SK-N-MC (cell line): Measurements from ENCODE around the gene SCGB3A1.
A peak's percentile ranks its signal among the peaks of the same experiment; 100 is the strongest.

Experiments used
- DNase-seq: peaks from one replicate; pipeline ENCODE4 v3.0.0-alpha.2; 2011; ENCODE audit warnings: low read depth, low spot score
- H3K27ac ChIP-seq: fragments of 200-600 bp; sonication (generic); 2 replicates; pipeline ENCODE4 v1.5.1; 2016; ENCODE audit warnings: mixed run types
- H3K36me3 ChIP-seq: fragments of 200-600 bp; sonication (generic); 2 replicates; pipeline ENCODE4 v1.6.1; 2017; ENCODE audit warnings: antibody characterized with exemption, low read length, mixed read lengths; ENCODE audit not compliant: insufficient read depth
- H3K4me3 ChIP-seq: fragments of 200-600 bp; sonication (generic); 2 replicates; pipeline ENCODE4 v1.5.1; 2016
- H3K9ac ChIP-seq: fragments of 200-600 bp; sonication (generic); 2 replicates; pipeline ENCODE4 v1.8.0; 2017; ENCODE audit warnings: mixed run types, mixed read lengths; ENCODE audit not compliant: insufficient read length
- H3K9me3 ChIP-seq: fragments of 200-600 bp; sonication (generic); 2 replicates; pipeline ENCODE4 v1.6.1; 2017; ENCODE audit warnings: low read depth, mild to moderate bottlenecking, antibody characterized with exemption, low read length, moderate library complexity, mixed read lengths
- EZH2 ChIP-seq: fragments of 200-600 bp; sonication (generic); IDR thresholded peaks from one replicate; pipeline ENCODE4 v1.6.1; 2017; ENCODE audit warnings: antibody characterized with exemption
- FOXP2 ChIP-seq: optimal IDR thresholded peaks from 2 replicates; pipeline ENCODE3; 2011; ENCODE audit warnings: mild to moderate bottlenecking, moderate library complexity; ENCODE audit not compliant: insufficient read depth; ENCODE audit errors: extremely low read length, control extremely low read depth
- POLR2AphosphoS5 ChIP-seq: IDR thresholded peaks from 2 replicates; pipeline ENCODE4 v1.6.1; 2012; ENCODE audit warnings: mild to moderate bottlenecking, low read depth, low read length, borderline replicate concordance

SCGB3A1 gene

DNA sequence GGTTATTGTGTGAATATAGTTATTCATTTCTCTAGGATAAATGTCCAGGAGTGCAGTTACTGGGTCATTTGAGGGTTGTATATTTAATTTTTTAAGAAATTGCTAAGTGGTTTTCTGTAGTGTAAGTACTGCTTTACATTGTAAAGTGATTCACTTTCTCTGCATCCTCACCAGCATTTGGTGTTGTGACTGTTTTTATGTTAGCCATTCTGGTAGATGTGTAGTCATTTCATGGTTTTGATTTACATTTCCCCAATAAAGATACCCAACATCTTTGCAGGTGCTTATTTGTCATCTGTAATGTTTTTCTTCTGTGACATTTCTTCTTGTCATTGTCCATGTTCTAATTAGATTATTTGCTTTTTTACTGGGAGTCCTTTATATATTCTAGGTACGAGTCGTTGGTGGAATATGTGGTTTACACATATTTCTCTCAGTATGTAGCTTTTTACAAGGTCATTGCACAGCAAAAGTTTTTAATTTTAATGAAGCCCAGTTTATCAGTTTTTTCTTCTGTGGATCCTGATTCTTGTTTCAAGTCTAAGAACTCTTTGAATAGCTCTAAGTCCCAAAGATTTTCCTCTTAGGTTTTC is 34.0 kb downstream of the SCGB3A1 start:
- Histone ChIP-seq H3K27ac (no peak overlapping the region), H3K4me3 (no peak overlapping the region), H3K36me3 (peaks cover 77% of the 10 kb centered on the region), H3K9ac (no peak overlapping the region), H3K9me3 (no peaks in the 10 kb centered on the region)
- no peak for TF ChIP-seq EZH2
- TF ChIP-seq POLR2AphosphoS5: no peak
- TF ChIP-seq FOXP2: no peak
- DNase-seq: no peak

- Histone ChIP-seq H3K27ac (no peak overlapping the region), H3K36me3 (peaks cover 77% of the 10 kb centered on the region), H3K9me3 (no peaks in the 10 kb centered on the region), H3K4me3 (no peak overlapping the region), H3K9ac (no peak overlapping the region)
- TF ChIP-seq FOXP2: no peak
- no peak for TF ChIP-seq POLR2AphosphoS5
- no peak for TF ChIP-seq EZH2
- no peak for DNase-seq
Observed at GRCh38 chr5:180555168-180555921, 36.0 kb downstream of the SCGB3A1 start.

GRCh38 chr5:180553530-180553929 is 37.8 kb downstream of the SCGB3A1 start:
- H3K9ac ChIP-seq: no peak overlapping the region
- no peak overlapping the region for H3K4me3 ChIP-seq
- peaks cover 80% of the 10 kb centered on the region for H3K36me3 ChIP-seq
- no peak for DNase-seq
- no peak for TF ChIP-seq POLR2AphosphoS5
- TF ChIP-seq FOXP2: no peak
- no peak for TF ChIP-seq EZH2
- peak overlapping the region; percentile 23; the same call in 1 of the 2 replicates for H3K27ac ChIP-seq
- H3K9me3 ChIP-seq: no peaks in the 10 kb centered on the region

DNA sequence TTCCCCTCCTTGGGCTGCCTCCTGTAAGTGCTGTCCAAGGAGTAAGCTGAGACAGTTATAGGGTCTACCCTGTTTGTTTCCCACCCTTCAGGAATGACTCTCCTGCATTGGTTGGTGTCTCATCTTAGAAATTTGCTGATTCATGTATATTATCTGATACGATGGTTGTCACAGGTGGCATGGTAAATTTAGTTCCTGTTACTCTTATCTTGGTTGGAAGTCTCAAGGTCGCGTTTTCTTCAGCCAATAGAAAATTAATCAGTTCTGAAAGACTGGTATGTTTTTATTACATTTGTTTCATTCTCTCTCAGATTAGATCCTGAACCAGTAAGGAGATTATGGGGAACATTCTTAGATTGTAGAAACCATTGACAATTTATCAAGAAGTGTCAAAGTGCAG is 42.7 kb downstream of the SCGB3A1 start:
- TF ChIP-seq EZH2: no peak
- no peak for TF ChIP-seq POLR2AphosphoS5
- TF ChIP-seq FOXP2: no peak
- DNase-seq: no peak

GRCh38 chr5:180545248-180545647 is 46.1 kb downstream of the SCGB3A1 start:
- peaks cover 77% of the 10 kb centered on the region for H3K36me3 ChIP-seq

More for the DNA sequence above, 42.7 kb downstream of the SCGB3A1 start:
- no peaks in the 10 kb centered on the region for H3K9me3 ChIP-seq
- H3K9ac ChIP-seq: no peak overlapping the region
- no peak overlapping the region for H3K4me3 ChIP-seq
- H3K27ac ChIP-seq: no peak overlapping the region
- peaks cover 82% of the 10 kb centered on the region for H3K36me3 ChIP-seq

GRCh38 chr5:180541710-180542109 is 49.6 kb downstream of the SCGB3A1 start:
- TF ChIP-seq EZH2: no peak
- H3K4me3 ChIP-seq: no peak overlapping the region
- no peak overlapping the region for H3K9ac ChIP-seq
- no peak for DNase-seq
- H3K9me3 ChIP-seq: no peaks in the 10 kb centered on the region
- no peak overlapping the region for H3K27ac ChIP-seq
- H3K36me3 ChIP-seq: peaks cover 68% of the 10 kb centered on the region

More at GRCh38 chr5:180545248-180545647, 46.1 kb downstream of the SCGB3A1 start:
- H3K27ac ChIP-seq: no peak overlapping the region
- no peak overlapping the region for H3K4me3 ChIP-seq
- H3K9me3 ChIP-seq: no peaks in the 10 kb centered on the region
- TF ChIP-seq FOXP2 (no peak), POLR2AphosphoS5 (no peak), EZH2 (no peak)
- no peak for DNase-seq
- no peak overlapping the region for H3K9ac ChIP-seq
